Heart right ventricle (tissue), 16 donors: ENCODE data around the gene C9orf50. TPM values are rescaled to one million over a fixed set of nuclear protein-coding genes. Genes with fewer than 3 reads are reported as not detected.

ENCODE experiments used
- ATAC-seq, 8 donors: fragments of 200-7000 bp; cut with Tn5 transposase; one replicate each; pipeline ENCODE4 v1.9.1; 2020; ENCODE audit warnings: mild to moderate bottlenecking in 8 of 8, moderate library complexity in 8 of 8, moderate number of reproducible peaks in 1 of 8
- DNase-seq, 2 donors: peaks; one replicate each; pipeline ENCODE4 v3.0.0-alpha.2; 2020
- H3K27ac ChIP-seq, 10 donors: fragments of 200-600 bp; sonication (generic) in 2 of 10; one replicate each; pipeline versions ENCODE4 v1.5.0 to v1.8.0; 2020 to 2022; ENCODE audit warnings: mild to moderate bottlenecking in 3 of 10
- H3K27me3 ChIP-seq, 7 donors: fragments of 200-600 bp; one replicate each; pipeline ENCODE4 v1.8.0; 2021 to 2022; ENCODE audit warnings: mild to moderate bottlenecking in 2 of 7
- H3K36me3 ChIP-seq, 9 donors: fragments of 200-600 bp; sonication (generic) in 1 of 9; one replicate each; pipeline versions ENCODE4 v1.5.0 to v1.8.0; 2020 to 2022; ENCODE audit warnings: mild to moderate bottlenecking in 2 of 9
- H3K4me1 ChIP-seq, 9 donors: fragments of 200-600 bp; sonication (generic) in 1 of 9; one replicate each; pipeline versions ENCODE4 v1.5.0 to v1.8.0; 2020 to 2022; ENCODE audit warnings: mild to moderate bottlenecking in 4 of 9
- H3K4me3 ChIP-seq, 10 donors: fragments of 200-600 bp; sonication (generic) in 2 of 10; one replicate each; pipeline versions ENCODE4 v1.5.0 to v1.8.0; 2020 to 2022; ENCODE audit warnings: mild to moderate bottlenecking in 7 of 10, moderate library complexity in 2 of 10
- H3K9me3 ChIP-seq, 11 donors: fragments of 200-600 bp in 10 of 11; sonication (generic) in 2 of 11; one replicate each; pipeline versions ENCODE4 v1.5.0 to v1.8.0; 2013 to 2022; ENCODE audit warnings: mild to moderate bottlenecking in 2 of 11, control low read depth in 1 of 11, moderate library complexity in 1 of 11
- WGBS, 2 donors: extraction: QIAGEN DNeasy Blood & Tissue Kit; methylation state at CpG; one replicate each; pipeline ENCODE4 v1.1.7; 2013; ENCODE audit warnings: inconsistent platforms in 1 of 2; 5-methylcytosine and 5-hydroxymethylcytosine counted together
- intact Hi-C, 10 donors: fragments of 100-400 bp; cut with DNase I; formaldehyde crosslinking; loops; one replicate each; pipeline versions ENCODE4 v1.11.1 to v1.14.2; 2022
- polyA plus RNA-seq, 2 donors: library from polyadenylated mRNA; stranded (reverse); fragments of 200-250 nt; gene quantifications; one replicate each; pipeline ENCODE4 v1.2.3, GENCODE V29; 2013
- total RNA-seq, 10 donors: library from RNA; stranded (reverse); fragmentation: NEBNext Ultra II Directional in 3 of 10; extraction: Animal tissue kit (Norgen Biotek cat#: 25700) in 3 of 10; gene quantifications; one replicate each; pipeline versions ENCODE4 v1.2.1 to v1.2.4, GENCODE V29; 2021 to 2023
- TF ChIP-seq, protein P1 (sequence below), 9 donors: fragments of 200-600 bp; sonication (generic) in 2 of 9; IDR thresholded peaks; one replicate each; pipeline versions ENCODE4 v1.5.0 to v1.8.0; 2021 to 2022; ENCODE audit warnings: antibody characterized with exemption in 9 of 9, mild to moderate bottlenecking in 5 of 9, moderate library complexity in 1 of 9
- donor health status: Arrhythmogenic right ventricular cardiomyopathy.
- donor health status: ischemic (EF 13 %, LVEDD 7.1; RV severe dilation, severe dysfunction).
- donor health status: healthy with polysubstance abuse.
- donor health status: DM: no; HTN: yes; CAD: no.
- donor health status: DM: no; HTN: no; CAD: no.
- donor health status: ischemic (EF 25% LVEDD 6.9; RV normal size, moderate dysfunction).
- donor health status: ischemic (EF 25% LVEDD 5.7; RV mildly dilated, moderate dysfunction).
- donor health status: healthy.
- donor health status: DM: yes; HTN: yes; CAD: no.
- donor health status: Ischemic cardiomyopathy.
- donor health status: ischemic (EF 35%, LVEDD 5.7; RV mildly dilated, moderate dysfunction).
- donor health status: nonischemic (EF 11% LVEDD 7.7; RV severe dilation, severe dysfunction).
- donor health status: DM: yes; HTN: yes; CAD: no.
- donor health status: PGD.
- donor health status: ischemic (EF 29% LVEDD 5.4; RV normal size, mild dysfunction).
- donor health status: nonischemic (EF 23%, LVEDD 6.1; RV moderate dilation, normal function).

The C9orf50 gene
- total and polyA plus RNA-seq, 12 donors = not detected

DNA sequence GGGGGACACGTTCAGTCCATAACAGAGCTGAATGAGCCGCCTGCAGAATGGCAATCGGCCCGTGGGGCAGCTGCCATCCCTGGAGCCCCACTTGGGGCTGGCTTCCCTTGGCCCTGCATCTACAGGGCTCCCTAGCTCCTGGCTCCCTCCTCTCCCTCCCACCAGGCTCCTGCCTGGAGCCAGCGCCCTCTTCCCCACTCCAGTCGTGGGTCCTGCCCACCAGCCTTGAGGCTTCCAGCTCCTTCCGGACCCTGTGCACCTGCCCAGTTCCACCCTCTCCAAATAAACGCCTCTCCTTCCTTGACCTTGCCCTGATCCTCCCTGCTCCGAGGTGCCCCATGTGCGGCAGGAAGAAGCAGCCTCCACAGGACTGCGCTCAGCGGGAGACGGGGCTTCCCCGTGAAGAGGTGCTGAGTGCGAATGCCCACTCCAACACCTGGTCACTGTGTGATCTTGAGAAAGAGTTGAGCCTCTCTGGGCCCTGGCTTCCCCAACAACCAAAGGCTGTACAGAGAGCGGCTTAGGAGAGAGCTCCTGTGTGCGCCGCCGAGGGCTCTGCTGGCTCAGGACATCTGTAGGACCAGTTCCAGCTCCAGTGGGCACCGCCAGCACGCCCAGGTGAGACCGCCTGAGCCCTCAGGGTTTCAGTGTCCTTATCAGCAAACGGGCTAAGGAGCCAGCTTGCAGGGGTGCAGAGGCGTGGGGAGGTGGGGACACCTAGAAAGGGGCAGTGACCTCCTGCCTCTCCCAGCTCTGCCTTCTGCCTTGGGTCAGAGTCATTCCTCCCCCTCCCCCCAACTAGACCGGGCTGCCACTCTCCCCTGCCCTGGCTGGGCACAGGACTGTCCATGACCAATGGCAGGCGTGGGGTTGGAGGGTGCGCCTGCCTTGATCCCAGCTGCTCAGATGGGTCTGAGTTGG is 12.1 kb downstream of the C9orf50 start:
- intact Hi-C loops = loop anchor here in 8 of 10 donors (1.0 to 10.0 kb wide), 11 partner anchors 57 to 476 kb away; partner anchors contain the start of gene IER5L (in 1 of the 8)
- Histone ChIP-seq H3K4me1 (peaks cover 32 to 51% (median 43%) of the 10 kb centered on the region in 9 donors), H3K9me3 (no peaks in the 10 kb centered on the region), H3K36me3 (no peaks in the 10 kb centered on the region), H3K27ac (peak overlapping the region; percentile 55 to 98 (median 94)), H3K27me3 (no peaks in the 10 kb centered on the region), H3K4me3 (no peak overlapping the region)
- TF ChIP-seq, protein P1, sequence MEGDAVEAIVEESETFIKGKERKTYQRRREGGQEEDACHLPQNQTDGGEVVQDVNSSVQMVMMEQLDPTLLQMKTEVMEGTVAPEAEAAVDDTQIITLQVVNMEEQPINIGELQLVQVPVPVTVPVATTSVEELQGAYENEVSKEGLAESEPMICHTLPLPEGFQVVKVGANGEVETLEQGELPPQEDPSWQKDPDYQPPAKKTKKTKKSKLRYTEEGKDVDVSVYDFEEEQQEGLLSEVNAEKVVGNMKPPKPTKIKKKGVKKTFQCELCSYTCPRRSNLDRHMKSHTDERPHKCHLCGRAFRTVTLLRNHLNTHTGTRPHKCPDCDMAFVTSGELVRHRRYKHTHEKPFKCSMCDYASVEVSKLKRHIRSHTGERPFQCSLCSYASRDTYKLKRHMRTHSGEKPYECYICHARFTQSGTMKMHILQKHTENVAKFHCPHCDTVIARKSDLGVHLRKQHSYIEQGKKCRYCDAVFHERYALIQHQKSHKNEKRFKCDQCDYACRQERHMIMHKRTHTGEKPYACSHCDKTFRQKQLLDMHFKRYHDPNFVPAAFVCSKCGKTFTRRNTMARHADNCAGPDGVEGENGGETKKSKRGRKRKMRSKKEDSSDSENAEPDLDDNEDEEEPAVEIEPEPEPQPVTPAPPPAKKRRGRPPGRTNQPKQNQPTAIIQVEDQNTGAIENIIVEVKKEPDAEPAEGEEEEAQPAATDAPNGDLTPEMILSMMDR (IDR thresholded peaks at IDR 0.05) = no peak
- ATAC-seq (no peak), DNase-seq (no peak)
- WGBS, 2 donors = 85 to 88% methylated on average over 27 of the region's 27 CpGs

DNA sequence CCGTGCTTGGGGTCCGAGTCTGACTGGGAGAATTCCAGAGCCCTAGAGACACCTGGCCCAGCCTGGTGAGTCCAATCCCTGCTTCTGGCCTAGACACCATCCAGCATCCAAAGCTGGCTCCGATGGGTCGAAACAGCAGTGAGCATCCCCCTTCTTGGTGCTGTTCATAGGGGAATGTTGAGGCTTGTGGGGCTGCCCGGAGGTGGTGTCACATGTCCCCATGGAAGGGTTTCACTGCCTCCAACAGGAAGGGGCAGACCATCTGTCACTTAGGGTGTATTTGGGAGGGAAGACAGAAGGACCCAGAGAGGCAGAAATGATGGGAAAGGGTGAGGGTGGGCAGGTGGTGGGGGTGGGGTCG is 13.9 kb downstream of the C9orf50 start:
- 69 to 73% methylated on average over 6 of the region's 6 CpGs for WGBS, 2 donors
- intact Hi-C loops = loop anchor here in 9 of 10 donors (2.0 to 10.0 kb wide), 11 partner anchors 55 to 432 kb away; partner anchors contain the start of gene IER5L (in 1 of the 9)
- Histone ChIP-seq H3K4me3 (no peak overlapping the region), H3K9me3 (no peaks in the 10 kb centered on the region), H3K36me3 (no peaks in the 10 kb centered on the region), H3K27ac (peak overlapping the region; percentile 71 to 98 (median 90)), H3K4me1 (peaks cover 32 to 61% (median 43%) of the 10 kb centered on the region in 9 donors), H3K27me3 (no peaks in the 10 kb centered on the region)
- TF ChIP-seq, protein P1 (IDR thresholded peaks at IDR 0.05) = no peak
- no peak for DNase-seq
- peak in 1 of 8 donors; percentile 0 for ATAC-seq

DNA sequence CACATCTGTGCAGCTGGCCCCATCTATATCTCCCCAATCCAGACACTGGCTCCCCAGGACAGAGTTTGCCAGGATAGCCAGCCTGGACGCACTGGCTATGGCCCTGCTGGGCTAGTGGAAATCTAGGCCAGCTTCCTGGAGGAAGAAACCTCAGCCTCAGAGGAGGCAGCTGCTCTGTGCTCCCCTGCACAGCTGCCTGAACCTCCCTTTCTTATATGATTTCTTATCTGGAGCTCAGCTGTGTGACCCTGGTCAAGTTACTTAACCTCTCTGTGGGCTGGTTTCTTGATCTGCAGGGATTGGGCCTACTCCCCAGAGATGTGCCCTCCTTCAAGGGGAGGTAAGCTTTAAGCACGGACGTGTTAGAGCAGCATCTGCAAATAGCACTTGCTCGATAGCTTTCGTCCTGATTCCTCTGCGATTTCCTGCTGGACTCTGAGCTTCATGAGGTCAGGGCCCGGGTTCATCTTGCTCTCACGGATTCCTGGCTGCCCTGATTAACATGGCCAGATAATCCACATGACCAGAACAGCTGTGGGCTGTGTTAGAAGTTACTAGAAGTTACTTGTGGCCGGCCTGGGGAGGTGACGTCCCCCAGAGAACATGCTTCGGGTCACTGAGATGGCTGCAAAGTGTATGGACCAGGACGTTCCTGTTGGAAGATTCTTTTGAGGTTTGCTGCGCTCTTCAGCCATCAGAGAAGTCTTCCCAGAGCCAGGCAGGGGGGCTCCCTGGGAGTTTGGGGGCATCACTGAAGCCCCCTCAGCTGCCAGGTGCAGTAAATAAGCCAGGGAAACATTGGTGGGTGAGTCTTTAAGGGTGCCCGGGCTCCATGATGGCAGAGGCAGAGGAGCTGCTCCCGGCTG is 14.5 kb downstream of the C9orf50 start:
- WGBS, 2 donors = 54 to 55% methylated on average over 15 of the region's 15 CpGs
- no peaks in the 10 kb centered on the region for H3K9me3 ChIP-seq
- peaks cover 32 to 60% (median 43%) of the 10 kb centered on the region in 9 donors for H3K4me1 ChIP-seq
- peak overlapping the region; percentile 71 to 98 (median 90) for H3K27ac ChIP-seq
- H3K4me3 ChIP-seq = no peak overlapping the region
- no peaks in the 10 kb centered on the region for H3K36me3 ChIP-seq
- H3K27me3 ChIP-seq = no peaks in the 10 kb centered on the region
- TF ChIP-seq, protein P1 (IDR thresholded peaks at IDR 0.05) = no peak
- DNase-seq = peak in 1 of 2 donors; percentile 71
- intact Hi-C loops = loop anchor here in 9 of 10 donors (2.0 to 10.0 kb wide), 11 partner anchors 54 to 432 kb away; partner anchors contain the start of gene IER5L (in 1 of the 9)
- peak in 6 of 8 donors; percentile 7 to 34 (median 18) for ATAC-seq

DNA sequence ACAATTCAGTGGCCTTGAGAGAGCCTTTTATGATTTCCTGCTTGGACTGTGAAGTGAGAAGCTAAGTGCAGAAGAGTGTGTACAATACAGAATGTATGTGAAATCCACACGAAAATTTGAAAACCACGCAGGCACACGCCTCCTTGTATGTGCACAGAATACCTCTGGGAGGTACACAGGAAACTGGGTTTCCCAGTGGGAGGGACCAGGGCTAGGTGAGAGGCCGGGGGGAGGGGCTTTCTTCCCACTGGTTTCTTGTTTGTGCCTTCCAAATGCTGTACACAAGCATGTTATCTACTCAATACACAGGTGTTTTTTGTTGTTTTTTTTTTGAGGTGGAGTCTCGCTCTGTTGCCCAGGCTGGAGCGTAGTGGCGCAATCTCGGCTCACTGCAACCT is 16.1 kb downstream of the C9orf50 start:
- no peaks in the 10 kb centered on the region for H3K36me3 ChIP-seq
- ATAC-seq (no peak), DNase-seq (no peak)
- H3K4me3 ChIP-seq = no peak overlapping the region
- intact Hi-C loops = loop anchor here in 8 of 10 donors (5.0 to 10.0 kb wide), 9 partner anchors 52 to 430 kb away; partner anchors contain the start of gene IER5L (in 1 of the 8)
- 72 to 76% methylated on average over 8 of the region's 8 CpGs for WGBS, 2 donors
- H3K4me1 ChIP-seq = peaks cover 24 to 49% (median 35%) of the 10 kb centered on the region in 9 donors
- H3K9me3 ChIP-seq = no peaks in the 10 kb centered on the region
- no peaks in the 10 kb centered on the region for H3K27me3 ChIP-seq
- TF ChIP-seq, protein P1 (IDR thresholded peaks at IDR 0.05) = no peak
- no peak overlapping the region for H3K27ac ChIP-seq
